Measurements from ENCODE around the gene SERP2. TPM values are rescaled to one million over a fixed set of nuclear protein-coding genes. Genes with fewer than 3 reads are reported as not detected.

SERP2 gene
- total and polyA plus RNA-seq, 2 of the 8 experiments (the other 6 are each of a cell fraction or from before 2014, with no cell fraction given): 2.0 to 2.3 TPM

DNA sequence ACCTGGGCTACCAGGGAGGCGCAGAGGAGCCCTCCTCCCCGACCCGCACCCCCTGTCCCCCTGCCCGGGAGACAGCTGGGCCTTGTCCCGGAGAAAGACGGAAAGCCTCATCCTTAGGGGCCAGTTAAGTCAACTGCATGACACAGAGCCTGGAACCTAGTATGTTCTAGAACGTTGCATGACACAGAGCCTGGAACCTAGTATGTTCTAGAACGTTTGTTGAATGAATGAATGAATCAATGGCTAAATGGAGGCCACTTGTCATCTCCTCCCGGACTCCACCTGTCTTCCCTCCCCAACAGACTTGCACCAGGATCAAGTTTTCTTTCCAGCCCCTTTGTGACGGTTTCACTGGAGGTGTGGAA, 706 bp downstream of the SERP2 start:
- no peak overlapping the region; the same call in 1 of the 2 replicates for H3K18ac ChIP-seq (ENCODE audit: extremely low read depth, low read length)
- H2BK15ac ChIP-seq (ENCODE audit: low read length): no peak overlapping the region
- no peak overlapping the region for H3K23ac ChIP-seq (ENCODE audit: insufficient read length)
- no peak overlapping the region for H2BK12ac ChIP-seq (ENCODE audit: low read depth, low read length)
- no peak overlapping the region for H3K56ac ChIP-seq (replicated peaks; ENCODE audit: insufficient read length, low read depth, low read length)
- peaks cover 5% of the 10 kb centered on the region; the same call in 1 of the 2 replicates for H3K23me2 ChIP-seq (ENCODE audit: low read depth, low read length)
- DNase-seq (ENCODE audit: low read depth in 1 of 2, low spot score in 2 of 2) (no peak), FAIRE-seq (no peak)
- H3K9me3 ChIP-seq (ENCODE audit: insufficient read depth in 2 of 2, low read depth in 1 of 2, low read length in 1 of 2): no peaks in the 10 kb centered on the region
- H2BK120ac ChIP-seq (replicated peaks; ENCODE audit: low read depth, low read length): no peak overlapping the region
- no peak overlapping the region for H4K8ac ChIP-seq (ENCODE audit: extremely low read depth, insufficient read depth, low read length)
- H3K79me1 ChIP-seq (ENCODE audit: low read depth, low read length): no peaks in the 10 kb centered on the region
- H3K14ac ChIP-seq (ENCODE audit: insufficient read length): no peak overlapping the region
- H4K5ac ChIP-seq (ENCODE audit: insufficient read length, low read depth, low read length): no peak overlapping the region
- no peak overlapping the region for H3K9ac ChIP-seq (replicated peaks in 1 of 4; ENCODE audit: extremely low read depth in 1 of 4, low read depth in 3 of 4, low read length in 3 of 4)
- no peak overlapping the region for H2AFZ ChIP-seq (ENCODE audit: low read length)
- TF ChIP-seq EGR1 (IDR thresholded peaks at IDR 0.05; ENCODE audit: borderline replicate concordance, low read depth, low read length) (no peak), RAD21 (IDR thresholded peaks at IDR 0.05 in 1 of 2, conservative IDR thresholded peaks at IDR 0.05 in 1 of 2; ENCODE audit: low read depth in 2 of 2, low read length in 2 of 2) (0 out of 4 replicates have a peak, but pooled peaks of 1 of the 2 experiments have one; percentile 3)
- no peak overlapping the region for H2BK20ac ChIP-seq (ENCODE audit: low read length)
- no peak overlapping the region for H2BK5ac ChIP-seq (ENCODE audit: low read depth, low read length)
- peaks cover 0 to 10% (median 8%) of the 10 kb centered on the region in 4 experiments; a peak in 5 of 7 replicates for H3K27me3 ChIP-seq (replicated peaks in 1 of 4; ENCODE audit: control insufficient read depth in 3 of 4, extremely low read depth in 1 of 4, insufficient read depth in 3 of 4, low read length in 3 of 4)
- H3K4ac ChIP-seq (replicated peaks; ENCODE audit: insufficient read length, low read depth, low read length): no peak overlapping the region
- H3K79me2 ChIP-seq (ENCODE audit: control insufficient read depth in 1 of 2, insufficient read depth in 2 of 2, low read length in 2 of 2): no peaks in the 10 kb centered on the region
- H4K91ac ChIP-seq (replicated peaks; ENCODE audit: insufficient read length, low read length): no peak overlapping the region
- no peak overlapping the region for H2AK5ac ChIP-seq (ENCODE audit: low read depth, low read length)
- peak overlapping the region; percentile 51 to 64; a peak in 3 of 4 replicates for H3K4me2 ChIP-seq (ENCODE audit: insufficient read depth in 1 of 2, low read depth in 2 of 2, low read length in 2 of 2)
- POLR2A ChIA-PET (ENCODE audit: partially characterized antibody): interaction anchor here (0.6 to 2.0 kb wide), 4 partner anchors 12 to 63 kb away, joined by 4 to 7 read pairs (median 5); no protein-coding TSS in a partner anchor
- H3K4me3 ChIP-seq (ENCODE audit: extremely low read depth in 1 of 4, insufficient read depth in 2 of 4, low read depth in 3 of 4, low read length in 4 of 4): peak overlapping the region in 2 of 4 experiments; percentile 55 to 80; a peak in 3 of 8 replicates
- CTCF ChIA-PET (ENCODE audit: partially characterized antibody): interaction anchor here (1.0 to 1.7 kb wide), 4 partner anchors 10 to 183 kb away, joined by 3 to 5 read pairs (median 4); no protein-coding TSS in a partner anchor
- no peaks in the 10 kb centered on the region for H4K20me1 ChIP-seq (replicated peaks in 1 of 2; ENCODE audit: control insufficient read depth in 1 of 2, insufficient read depth in 2 of 2, low read length in 2 of 2)
- WGBS, 2 experiments (ENCODE audit: extremely low coverage in 1 of 2, insufficient coverage in 1 of 2, insufficient read length in 1 of 2, insufficient replicate concordance in 2 of 2, low coverage in 1 of 2, low lambda C conversion rate in 2 of 2, missing lambda C conversion rate in 1 of 2): 69% methylated on average over 6 of the region's 10 CpGs; no CpG with 5 or more reads in 1 of the 2 experiments
- peaks cover 0 to 5% (median 1%) of the 10 kb centered on the region in 4 experiments; a peak in 2 of 7 replicates for H3K4me1 ChIP-seq (replicated peaks in 1 of 4; ENCODE audit: control insufficient read depth in 3 of 4, insufficient read depth in 4 of 4, low read length in 3 of 4)
- no peak overlapping the region for H3K27ac ChIP-seq (ENCODE audit: low read depth, low read length)
- H3K36me3 ChIP-seq (ENCODE audit: control insufficient read depth in 2 of 4, insufficient read depth in 4 of 4, low read length in 3 of 4): no peaks in the 10 kb centered on the region
